Femur (tissue), 1 donor: ENCODE data around the gene ESRRB.
A peak's percentile ranks its signal among the peaks of the same experiment; 100 is the strongest.

Experiments
- DNase-seq: peaks from one replicate; pipeline ENCODE4 v3.0.0-alpha.2; 2017

ESRRB gene

DNA sequence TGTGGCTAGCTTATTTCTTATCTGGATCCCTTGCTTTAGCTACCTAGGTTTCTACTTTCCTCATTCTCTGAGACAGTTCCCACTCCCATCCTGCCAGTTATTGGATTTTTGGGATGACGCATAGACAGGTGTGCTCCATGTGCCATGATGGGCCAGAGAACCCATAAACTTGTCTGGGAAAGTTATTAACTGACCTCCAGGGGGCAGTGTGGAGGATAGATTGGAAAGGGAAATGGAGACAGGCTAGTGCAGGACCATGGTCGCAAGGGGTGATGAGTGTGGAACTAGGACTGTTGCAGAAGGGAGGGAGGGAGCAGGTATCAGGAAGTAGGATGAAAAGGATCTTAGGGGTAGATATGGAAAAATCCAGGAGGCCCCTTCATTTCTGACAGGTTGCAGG is 80.3 kb downstream of the ESRRB start:
- DNase-seq = peak; percentile 29

- DNase-seq = peak; percentile 32
Measured at GRCh38 chr14:76456891-76457586, 81.1 kb downstream of the ESRRB start.

DNA sequence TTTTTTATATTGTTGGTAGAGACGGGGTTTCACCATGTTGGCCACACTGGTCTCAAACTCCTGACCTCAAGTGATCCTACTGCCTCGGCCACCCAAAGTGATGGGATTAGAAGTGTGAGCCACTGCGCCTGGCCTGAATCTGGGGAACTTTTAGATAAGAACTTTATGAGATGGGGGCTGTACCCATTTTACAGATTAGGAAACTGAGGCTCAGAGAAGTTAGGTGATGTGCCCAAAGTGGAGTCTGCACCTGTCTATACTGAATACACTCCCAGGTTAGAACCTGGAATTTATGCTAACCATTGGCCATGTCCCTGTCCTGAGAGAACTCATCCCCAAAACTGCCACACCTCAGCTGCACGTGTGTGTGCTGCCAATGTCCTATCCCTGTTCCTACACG is 81.9 kb downstream of the ESRRB start:
- DNase-seq = no peak

- DNase-seq = no peak
Measured at GRCh38 chr14:76461886-76462285, 85.9 kb downstream of the ESRRB start.

- no peak for DNase-seq
Measured at GRCh38 chr14:76462330-76462729, 86.4 kb downstream of the ESRRB start.

GRCh38 chr14:76463105-76463504 is 87.2 kb downstream of the ESRRB start:
- DNase-seq = no peak

DNA sequence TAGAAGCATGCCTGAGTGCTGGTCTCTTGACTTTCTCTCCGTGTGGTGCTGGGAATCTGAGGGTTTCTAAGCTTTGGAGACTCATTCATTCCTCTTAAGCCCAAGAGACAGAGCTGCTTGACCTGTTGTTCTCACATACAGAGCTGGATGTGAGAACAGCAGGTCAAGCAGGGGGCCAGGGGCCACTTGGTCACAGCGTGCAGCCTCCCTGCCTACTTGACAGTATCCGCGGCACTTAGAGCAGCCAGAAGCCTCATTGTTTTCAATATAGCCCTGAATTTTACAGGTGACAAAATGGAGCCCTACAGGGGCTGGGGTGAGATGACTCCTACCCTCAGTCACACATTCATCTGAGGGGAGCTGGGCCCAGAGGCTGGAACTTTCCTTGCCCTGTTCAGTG is 88.9 kb downstream of the ESRRB start:
- DNase-seq = no peak

DNA sequence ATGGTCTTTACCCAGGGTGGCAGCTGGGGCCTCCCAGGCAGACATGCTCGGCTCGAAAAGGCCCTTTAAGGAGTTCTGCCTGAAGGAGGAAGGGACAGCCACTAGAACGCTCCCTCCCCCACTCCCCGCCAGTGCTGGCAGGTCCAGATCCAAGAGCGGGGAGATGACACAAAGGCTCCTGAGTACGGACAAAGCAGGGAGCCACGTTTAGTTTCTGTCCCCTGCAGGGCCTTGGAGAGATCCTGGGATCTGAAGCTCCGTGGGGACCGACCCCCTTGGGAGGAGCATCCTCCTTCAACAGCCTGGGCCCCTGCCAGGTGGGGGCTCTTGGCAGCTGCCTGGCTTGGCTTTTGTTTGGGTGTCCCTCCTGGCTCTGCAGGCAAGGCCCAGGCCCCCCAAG is 89.7 kb downstream of the ESRRB start:
- DNase-seq = no peak

DNA sequence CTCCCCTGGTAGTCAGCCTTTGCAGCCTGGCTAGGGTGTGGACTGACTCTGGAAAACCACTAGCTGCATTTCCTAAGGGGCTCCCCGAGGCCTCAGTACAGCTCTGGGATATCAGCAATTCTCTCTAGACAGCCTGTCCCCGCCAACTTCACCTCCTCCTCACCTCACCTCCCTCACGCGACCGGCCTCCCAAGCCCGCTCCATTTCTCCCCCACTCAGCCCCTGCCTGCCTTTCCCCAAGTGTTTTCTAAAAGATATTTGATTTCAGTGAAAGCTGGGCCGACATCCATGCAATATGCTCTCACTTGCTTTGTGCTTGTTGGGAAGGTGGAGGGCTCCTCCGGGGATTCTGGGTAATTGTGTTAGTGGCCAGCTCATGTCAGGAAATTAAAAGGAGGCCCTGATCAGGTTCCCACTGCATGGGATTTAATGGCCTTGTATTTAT is 91.8 kb downstream of the ESRRB start:
- DNase-seq = peak; percentile 76

DNA sequence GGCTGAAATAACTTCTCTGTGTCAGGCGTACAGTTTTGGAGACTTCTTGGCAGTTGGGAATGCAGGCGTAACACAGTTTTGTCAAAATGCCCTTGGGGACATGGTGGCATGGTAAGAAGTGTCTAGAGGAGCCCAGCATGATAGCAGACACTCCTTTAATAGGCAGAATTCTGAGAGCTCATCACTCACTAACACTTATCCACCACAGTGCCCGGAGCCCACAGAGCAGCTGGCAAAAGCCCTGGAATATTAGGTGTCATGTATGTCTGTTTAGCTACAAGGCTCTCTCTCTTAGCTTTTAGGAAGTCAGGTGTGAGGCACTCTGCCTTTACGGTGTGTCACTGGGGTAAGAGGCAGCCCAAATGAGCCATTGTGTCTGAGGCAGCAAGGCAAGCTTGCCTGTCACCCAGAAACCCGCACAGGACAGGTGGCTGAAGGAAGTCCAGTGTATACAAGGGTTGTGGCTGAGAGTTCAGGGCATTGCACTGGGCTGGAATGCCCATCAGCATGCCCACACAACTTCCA is 96.3 kb downstream of the ESRRB start:
- no peak for DNase-seq

- DNase-seq = peak; percentile 59
Measured at GRCh38 chr14:76473481-76474263, 97.7 kb downstream of the ESRRB start.

DNA sequence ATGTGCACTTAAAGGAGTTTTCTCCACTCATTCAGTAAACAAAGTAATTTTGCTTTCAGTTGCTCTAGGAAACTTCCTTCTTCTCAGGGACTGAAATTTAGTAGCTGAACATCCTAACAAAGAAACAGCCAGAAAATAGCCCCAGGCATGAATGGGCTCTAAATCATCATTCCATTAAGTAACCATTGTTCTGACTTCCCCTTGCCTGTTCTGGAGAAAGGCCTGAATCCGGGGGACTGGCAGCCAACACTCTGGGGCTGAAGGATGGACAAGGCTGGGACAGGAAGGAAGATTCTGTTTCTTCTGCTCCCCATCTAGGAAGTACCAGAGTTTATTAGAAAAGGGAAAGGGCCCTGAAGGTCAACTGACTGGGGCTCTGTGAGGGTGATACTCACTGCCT is 104.5 kb downstream of the ESRRB start:
- DNase-seq = no peak

DNA sequence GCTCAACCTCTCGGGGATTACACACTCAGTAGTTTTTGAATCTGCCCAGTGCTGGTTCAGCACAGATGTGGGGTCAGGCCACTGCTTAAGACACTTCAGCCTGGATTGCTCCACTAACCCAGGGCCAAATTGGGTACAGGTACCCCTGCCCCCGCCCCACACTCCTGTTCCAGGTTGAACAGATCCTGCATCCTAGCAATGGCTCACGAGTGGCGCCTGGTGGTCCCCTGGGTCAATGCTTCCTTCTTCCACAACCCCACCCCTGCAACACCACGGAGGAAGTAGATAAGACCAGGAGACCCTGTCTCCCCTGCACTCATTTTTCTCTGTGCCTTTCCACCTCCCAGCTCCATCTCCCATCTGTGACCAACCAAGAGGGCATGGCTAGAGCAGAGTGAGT is 108.4 kb downstream of the ESRRB start:
- no peak for DNase-seq

DNA sequence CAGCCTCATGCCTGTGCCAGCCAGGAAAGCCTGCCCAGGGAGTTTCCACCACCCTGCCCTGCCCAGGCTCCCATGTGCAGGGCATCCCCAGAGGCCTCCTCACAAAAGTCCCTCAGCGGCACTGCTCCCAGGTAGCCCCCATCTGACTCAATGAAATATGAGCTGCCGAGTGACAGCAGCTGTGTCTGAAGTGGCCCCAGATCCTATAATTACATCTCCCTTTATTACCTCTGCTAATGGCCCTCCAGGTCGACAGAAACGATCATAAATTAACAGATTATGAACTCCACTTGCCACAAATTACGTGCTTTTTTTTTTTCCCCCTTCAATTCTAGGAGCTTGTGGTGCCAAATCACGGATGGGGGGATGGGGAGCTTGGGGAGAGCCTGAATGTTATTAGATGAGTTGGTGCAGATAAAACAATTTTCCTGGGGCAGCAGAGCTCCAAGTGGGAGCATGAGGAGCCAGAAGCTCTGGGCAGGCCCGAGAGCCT is 110.4 kb downstream of the ESRRB start:
- DNase-seq = no peak

GRCh38 chr14:76488551-76488950 is 112.6 kb downstream of the ESRRB start:
- no peak for DNase-seq

GRCh38 chr14:76489667-76490066 is 113.7 kb downstream of the ESRRB start:
- no peak for DNase-seq

DNA sequence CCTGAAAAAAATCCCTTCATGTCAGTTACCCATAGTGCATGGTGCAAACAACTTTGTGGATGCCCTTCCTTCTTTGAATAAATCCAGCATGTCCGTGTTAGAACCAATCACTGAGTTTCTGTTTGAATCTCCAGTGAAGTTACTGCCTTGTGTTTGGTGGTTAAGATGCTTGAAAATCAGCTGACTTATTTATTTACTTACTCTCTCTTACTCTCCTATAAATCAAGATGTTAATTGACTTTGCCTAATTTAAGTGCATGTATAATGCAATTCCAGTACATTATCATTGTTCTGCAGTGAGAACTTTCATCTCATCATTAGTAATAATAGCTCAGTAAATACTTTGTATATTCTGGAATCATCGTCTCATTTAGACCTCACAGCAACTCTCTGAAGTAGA is 114.2 kb downstream of the ESRRB start:
- DNase-seq = no peak

- peak; percentile 32 for DNase-seq
Measured at GRCh38 chr14:76490735-76491134, 114.8 kb downstream of the ESRRB start.

DNA sequence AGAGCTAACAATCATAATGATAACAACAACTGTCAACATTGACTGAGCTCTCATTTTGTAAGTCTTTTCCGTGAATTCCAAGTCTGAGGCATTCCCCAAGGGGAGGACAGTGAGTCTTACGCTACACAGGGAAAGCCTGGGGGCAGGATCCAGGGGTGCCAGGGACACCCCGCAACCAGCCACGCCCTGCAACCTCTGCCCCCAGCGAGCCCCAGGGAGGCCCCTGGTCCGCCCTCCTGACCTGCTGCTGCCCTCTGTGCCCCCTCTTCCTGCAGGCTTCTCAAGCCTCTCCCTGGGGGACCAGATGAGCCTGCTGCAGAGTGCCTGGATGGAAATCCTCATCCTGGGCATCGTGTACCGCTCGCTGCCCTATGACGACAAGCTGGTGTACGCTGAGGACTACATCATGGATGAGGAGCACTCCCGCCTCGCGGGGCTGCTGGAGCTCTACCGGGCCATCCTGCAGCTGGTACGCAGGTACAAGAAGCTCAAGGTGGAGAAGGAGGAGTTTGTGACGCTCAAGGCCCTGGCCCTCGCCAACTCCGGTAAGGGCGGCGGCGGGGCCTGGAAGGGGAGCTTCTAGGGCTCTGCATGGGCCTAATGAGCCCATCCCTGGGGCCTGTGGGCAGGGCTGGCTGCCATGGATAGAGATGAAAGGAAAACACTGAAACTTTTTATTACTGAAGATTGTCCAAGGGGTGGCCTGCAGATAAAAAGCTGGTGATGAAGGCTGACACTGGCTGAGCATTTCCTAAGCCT is 115.4 kb downstream of the ESRRB start:
- DNase-seq = no peak

DNA sequence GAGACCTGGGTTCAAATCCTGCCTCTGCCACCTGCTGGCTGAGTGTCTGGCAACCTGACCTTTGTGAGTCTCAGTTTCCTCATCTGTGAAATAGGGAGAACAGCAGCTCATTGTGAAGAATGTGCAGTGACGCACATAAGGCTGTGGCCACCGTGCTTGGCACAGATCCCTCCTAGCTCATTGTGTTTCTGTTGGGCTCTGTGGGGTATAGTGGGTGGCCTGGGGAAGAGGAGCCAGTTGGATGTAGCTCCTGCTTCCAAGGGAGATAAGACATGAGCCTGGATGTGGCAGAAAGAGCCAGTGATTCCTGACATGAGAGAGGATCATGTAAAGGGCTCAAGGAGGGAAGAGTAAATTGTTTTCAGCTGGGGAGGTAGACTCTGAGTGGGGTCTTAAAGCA is 120.0 kb downstream of the ESRRB start:
- no peak for DNase-seq

- no peak for DNase-seq
Measured at GRCh38 chr14:76496595-76496994, 120.7 kb downstream of the ESRRB start.

- no peak for DNase-seq
Measured at GRCh38 chr14:76497550-76498462, 121.9 kb downstream of the ESRRB start.
